A549 treated with Hydrocortisone at 1 μM for 4 hours (cell line): Measurements from ENCODE around the gene TMEM82. TPM values are rescaled to one million over a fixed set of nuclear protein-coding genes. Genes with fewer than 3 reads are reported as not detected.

Source experiments
- total RNA-seq: library from RNA; stranded (reverse); fragments of 200-300 nt; extraction: Qiagen RNA extraction; gene quantifications from 5 replicates; pipeline ENCODE4 v1.2.3, GENCODE V29; 2022

Gene TMEM82
- not detected in 5 replicates for total RNA-seq

GRCh38 chr1:15742339-15742801, at the start of gene TMEM82:
Gene TMEM82, plus strand, starts transcription at chr1:15742499. Its CDS starts 61 bp downstream, at chr1:15742560.

GRCh38 chr1:15736038-15736891, 6.0 kb upstream of the TMEM82 start, which contains the start of gene SLC25A34:
Gene SLC25A34, plus strand, starts transcription at chr1:15736258. Its CDS starts 228 bp downstream, at chr1:15736486.

GRCh38 chr1:15758343-15758931, 16.1 kb downstream of the TMEM82 start, which contains the start of gene FBLIM1:
Gene FBLIM1, plus strand, starts transcription at chr1:15758795. Its CDS starts 6,189 bp downstream, at chr1:15764984.

Other genes starting within 250 kb of the TMEM82 start
- gene CASP9, start 218.3 kb upstream of the TMEM82 start, total RNA-seq: 5.3 to 6.1 TPM (median 5.6 TPM) in 5 replicates
- gene DNAJC16, start 215.7 kb upstream of the TMEM82 start, total RNA-seq: 4.3 to 5.3 TPM (median 4.4 TPM) in 5 replicates
- gene AGMAT, start 157.4 kb upstream of the TMEM82 start, total RNA-seq: 6.1 to 7.4 TPM (median 7.3 TPM) in 5 replicates
- gene DDI2, start 125.0 kb upstream of the TMEM82 start, total RNA-seq: 6.0 to 9.3 TPM (median 8.4 TPM) in 5 replicates
- gene PLEKHM2, start 58.2 kb upstream of the TMEM82 start, total RNA-seq: 23.0 to 26.5 TPM (median 24.1 TPM) in 5 replicates
- gene SLC25A34, start 6.2 kb upstream of the TMEM82 start, total RNA-seq: 0.07 to 0.42 TPM (median 0.24 TPM) in 5 replicates
- 19.6 to 33.7 TPM (median 26.9 TPM) in 5 replicates for gene FBLIM1, start 16.3 kb downstream of the TMEM82 start, total RNA-seq
- 5.9 to 8.7 TPM (median 6.2 TPM) in 5 replicates for gene UQCRHL, start 65.2 kb downstream of the TMEM82 start, total RNA-seq
- 34.2 to 46.9 TPM (median 38.3 TPM) in 5 replicates for gene SPEN, start 105.2 kb downstream of the TMEM82 start, total RNA-seq
- 10.2 to 12.9 TPM (median 11.9 TPM) in 5 replicates for gene ZBTB17, start 233.6 kb downstream of the TMEM82 start, total RNA-seq